ENCODE measurements around the gene SVOP.

The SVOP gene

DNA sequence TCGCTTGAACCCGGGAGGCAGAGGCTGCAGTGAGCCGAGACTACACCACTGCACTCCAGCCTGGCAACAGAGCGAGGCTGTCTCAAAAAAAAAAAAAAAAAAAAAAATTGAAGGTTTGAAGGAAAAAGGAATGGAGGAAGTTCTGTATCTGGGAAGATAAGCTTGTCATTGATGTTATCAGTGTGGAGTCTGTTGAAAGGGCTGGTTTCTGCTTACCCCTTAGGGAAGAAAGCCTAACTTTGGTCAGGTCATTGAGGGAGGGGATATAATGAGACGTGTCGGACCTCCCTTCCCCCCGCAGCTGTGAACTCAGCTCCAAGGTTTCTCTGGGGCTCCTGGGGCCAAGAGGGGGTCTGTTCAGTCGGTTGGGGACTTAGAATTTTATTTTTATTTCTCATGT, 124.5 kb downstream of the SVOP start:
- TF ChIP-seq, protein P1, sequence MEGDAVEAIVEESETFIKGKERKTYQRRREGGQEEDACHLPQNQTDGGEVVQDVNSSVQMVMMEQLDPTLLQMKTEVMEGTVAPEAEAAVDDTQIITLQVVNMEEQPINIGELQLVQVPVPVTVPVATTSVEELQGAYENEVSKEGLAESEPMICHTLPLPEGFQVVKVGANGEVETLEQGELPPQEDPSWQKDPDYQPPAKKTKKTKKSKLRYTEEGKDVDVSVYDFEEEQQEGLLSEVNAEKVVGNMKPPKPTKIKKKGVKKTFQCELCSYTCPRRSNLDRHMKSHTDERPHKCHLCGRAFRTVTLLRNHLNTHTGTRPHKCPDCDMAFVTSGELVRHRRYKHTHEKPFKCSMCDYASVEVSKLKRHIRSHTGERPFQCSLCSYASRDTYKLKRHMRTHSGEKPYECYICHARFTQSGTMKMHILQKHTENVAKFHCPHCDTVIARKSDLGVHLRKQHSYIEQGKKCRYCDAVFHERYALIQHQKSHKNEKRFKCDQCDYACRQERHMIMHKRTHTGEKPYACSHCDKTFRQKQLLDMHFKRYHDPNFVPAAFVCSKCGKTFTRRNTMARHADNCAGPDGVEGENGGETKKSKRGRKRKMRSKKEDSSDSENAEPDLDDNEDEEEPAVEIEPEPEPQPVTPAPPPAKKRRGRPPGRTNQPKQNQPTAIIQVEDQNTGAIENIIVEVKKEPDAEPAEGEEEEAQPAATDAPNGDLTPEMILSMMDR (IDR thresholded peaks at IDR 0.05; ENCODE audit: low read depth, low read length), result no peak
- no peak overlapping the region for H3K4me3 ChIP-seq (ENCODE audit: low read depth, low read length)

DNA sequence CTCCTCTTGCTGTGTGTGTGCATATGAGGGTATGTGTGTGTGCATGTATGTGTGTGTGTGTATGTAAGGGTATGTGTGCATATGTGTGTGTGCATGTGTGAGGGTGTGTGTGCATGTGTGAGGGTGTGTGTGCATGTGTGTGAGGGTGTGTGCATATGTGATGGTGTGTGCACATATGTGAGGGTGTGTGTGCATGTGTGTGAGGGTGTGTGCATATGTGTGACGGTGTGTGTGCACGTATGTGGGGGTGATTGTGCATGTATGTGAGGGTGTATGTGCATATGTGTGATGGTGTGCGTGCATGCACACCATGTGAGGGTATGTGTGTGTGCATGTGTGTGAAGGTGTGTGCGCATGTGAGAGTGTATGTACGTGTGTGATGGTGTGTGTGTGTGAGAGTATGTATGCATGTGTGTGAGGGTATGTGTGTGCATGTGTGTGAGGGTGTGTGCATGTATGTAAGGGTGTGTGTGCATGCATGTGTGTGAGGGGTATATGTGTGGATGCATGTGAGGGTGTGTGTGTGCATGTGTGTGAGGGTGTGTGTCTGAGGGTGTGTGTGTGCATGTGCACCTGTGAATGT, 125.6 kb downstream of the SVOP start:
- TF ChIP-seq, protein P1 (IDR thresholded peaks at IDR 0.05; ENCODE audit: low read depth, low read length), result no peak
- H3K4me3 ChIP-seq (ENCODE audit: low read depth, low read length), result no peak overlapping the region

DNA sequence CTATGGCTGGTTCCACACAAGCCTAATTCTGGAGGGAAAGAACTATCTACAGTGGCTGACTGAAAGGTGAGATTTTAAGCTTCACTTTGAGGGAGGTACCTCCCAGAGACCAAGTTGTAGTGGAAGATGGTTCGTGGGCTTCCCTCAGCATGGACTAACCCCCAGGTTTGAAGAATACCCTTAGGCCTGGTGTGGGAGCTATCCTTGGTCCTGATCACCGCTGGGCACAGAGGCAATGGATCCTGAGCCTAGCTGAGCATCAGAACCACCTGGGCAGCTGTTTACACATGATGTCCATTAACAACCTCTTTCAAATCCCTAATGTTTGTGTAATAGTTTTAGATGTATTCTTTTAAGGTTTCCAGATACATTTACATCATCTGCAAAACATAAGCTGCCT, 130.7 kb downstream of the SVOP start:
- TF ChIP-seq, protein P1 (IDR thresholded peaks at IDR 0.05; ENCODE audit: low read depth, low read length), result no peak
- H3K4me3 ChIP-seq (ENCODE audit: low read depth, low read length), result no peak overlapping the region

DNA sequence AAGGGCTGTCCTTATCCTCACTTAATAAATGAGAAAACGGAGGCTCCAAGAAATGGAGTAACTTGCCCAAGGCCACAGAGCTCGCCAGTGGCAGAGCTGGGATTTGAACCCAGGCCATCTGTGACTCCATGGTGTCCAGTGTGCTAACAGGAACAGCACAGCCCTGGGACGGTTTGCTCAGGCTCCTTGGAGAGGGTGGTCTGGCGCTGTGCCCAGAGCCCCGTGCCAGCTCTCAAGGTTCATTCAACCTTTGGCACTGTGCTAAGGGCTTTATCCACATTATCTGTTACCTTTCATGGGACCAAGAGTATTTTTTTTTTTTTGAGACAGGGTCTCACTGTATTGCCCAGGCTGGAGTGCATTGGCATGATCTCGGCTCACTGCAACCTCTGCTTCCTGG, 132.8 kb downstream of the SVOP start:
- H3K4me3 ChIP-seq (ENCODE audit: low read depth, low read length), result no peak overlapping the region
- TF ChIP-seq, protein P1 (IDR thresholded peaks at IDR 0.05; ENCODE audit: low read depth, low read length), result no peak

DNA sequence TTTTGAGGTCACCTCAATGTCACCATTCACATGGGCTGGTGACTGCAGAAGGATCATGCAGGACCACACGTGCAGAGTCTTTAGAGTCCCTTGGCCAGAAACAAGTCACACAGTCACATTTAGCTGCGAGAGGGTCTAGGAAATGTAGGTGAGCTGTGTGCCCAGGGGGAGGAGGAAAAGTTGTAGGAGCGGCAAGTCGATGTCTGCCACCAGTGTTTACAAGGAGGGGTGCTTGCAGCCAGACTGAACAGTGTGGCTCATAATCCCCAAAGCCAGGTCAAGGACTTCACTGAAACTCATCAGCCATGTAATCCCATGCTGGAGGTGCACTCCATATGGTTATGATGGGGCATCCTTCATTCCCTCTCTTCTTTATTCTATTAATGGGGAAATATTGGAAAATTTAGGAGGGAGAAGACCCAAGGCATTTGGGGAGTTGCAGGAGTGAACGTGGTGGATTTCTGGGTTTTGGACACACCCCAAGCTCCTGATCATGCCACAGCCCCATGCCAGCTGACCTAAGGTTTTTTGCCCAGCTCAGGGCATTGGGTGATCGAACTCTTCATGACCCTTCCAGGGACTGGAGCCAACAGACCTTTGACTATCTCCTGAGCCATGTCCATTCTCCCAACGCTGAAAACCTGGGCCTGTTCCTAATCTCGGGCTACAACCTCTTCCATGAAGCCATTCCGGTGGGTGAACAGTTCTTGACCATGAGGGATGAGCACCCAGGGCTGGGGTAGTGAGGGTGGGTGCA, 133.8 kb downstream of the SVOP start:
- TF ChIP-seq, protein P1 (IDR thresholded peaks at IDR 0.05; ENCODE audit: low read depth, low read length), result no peak

DNA sequence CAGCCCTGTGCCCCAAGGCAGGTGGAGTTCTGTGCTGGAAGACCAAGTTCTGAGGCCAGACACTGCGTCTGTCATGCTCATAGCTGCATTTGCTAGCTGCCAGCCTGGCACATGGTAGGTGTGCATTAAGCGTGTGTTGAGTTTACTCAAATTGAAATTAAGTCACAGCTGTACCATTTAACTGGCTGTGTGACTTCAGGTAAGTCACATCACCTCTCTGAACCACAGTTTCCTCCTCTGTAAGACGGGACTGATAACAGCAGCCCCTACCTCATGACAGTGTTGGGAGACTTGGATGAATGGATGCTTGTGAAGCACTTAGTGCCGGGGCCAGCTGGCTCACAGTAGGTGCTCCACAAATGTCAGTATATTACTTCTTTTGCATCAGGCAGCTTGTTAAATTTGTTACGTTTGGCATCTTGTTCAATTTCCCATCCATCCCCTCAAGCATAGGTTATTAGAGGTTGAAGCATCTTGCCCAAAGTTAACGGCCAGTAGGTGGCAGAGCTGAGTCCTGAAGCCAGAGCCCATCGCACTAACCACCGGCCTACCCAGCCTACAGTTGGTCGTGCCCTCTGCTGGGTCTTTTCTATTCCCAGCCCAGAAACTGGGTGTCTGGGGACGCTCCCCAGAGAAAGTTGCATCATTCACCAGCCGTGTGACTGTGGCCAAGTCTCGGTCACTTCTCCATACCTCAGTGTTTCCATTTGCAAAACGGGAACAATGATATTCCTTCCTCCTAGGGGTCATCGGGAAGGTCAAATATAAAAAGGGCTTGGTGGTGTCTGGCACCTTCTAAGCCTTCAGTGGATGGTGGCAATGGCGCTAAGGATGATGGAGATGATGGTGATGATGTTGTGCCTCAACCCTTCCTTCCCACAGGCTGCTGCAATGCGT, 136.5 kb downstream of the SVOP start:
- TF ChIP-seq, protein P1 (IDR thresholded peaks at IDR 0.05; ENCODE audit: low read depth, low read length), result 0 out of 2 replicates have a peak, but pooled peaks have one; percentile 8
- H3K4me3 ChIP-seq (ENCODE audit: low read depth, low read length), result no peak overlapping the region

More for the DNA sequence above, 133.8 kb downstream of the SVOP start:
- no peak overlapping the region for H3K4me3 ChIP-seq (ENCODE audit: low read depth, low read length)
